PFSK-1 (cell line): ENCODE measurements around the gene WNT2B.

ENCODE experiments used
- FOXP2 ChIP-seq: optimal IDR thresholded peaks from 2 replicates; pipeline ENCODE3; 2011; ENCODE audit warnings: borderline replicate concordance, control low read depth, inconsistent platforms; ENCODE audit not compliant: insufficient read depth; ENCODE audit errors: extremely low read length, extremely low read depth
- POLR2AphosphoS5 ChIP-seq: IDR thresholded peaks from 2 replicates; pipeline ENCODE4 v1.6.1; 2012; ENCODE audit warnings: low read depth, mild to moderate bottlenecking, control low read depth, low read length, moderate library complexity
- REST ChIP-seq, 2 experiments: IDR thresholded peaks; 2 replicates each; pipeline versions ENCODE4 v1.6.1 to v1.8.0; 2011 to 2012; ENCODE audit warnings: low read depth in 2 of 2, low read length in 2 of 2, control low read depth in 1 of 2, inconsistent platforms in 1 of 2, mild to moderate bottlenecking in 1 of 2, moderate library complexity in 1 of 2; ENCODE audit not compliant: insufficient read depth in 1 of 2
- SIN3A ChIP-seq: IDR thresholded peaks from 2 replicates; pipeline ENCODE4 v1.6.1; 2012; ENCODE audit warnings: mild to moderate bottlenecking, low read length, moderate library complexity, borderline replicate concordance; ENCODE audit not compliant: insufficient read depth
- TAF1 ChIP-seq: IDR thresholded peaks from 2 replicates; pipeline ENCODE4 v1.6.1; 2012; ENCODE audit warnings: low read length, control low read depth, borderline replicate concordance; ENCODE audit not compliant: insufficient read depth

WNT2B gene

GRCh38 chr1:112517646-112518045, 8.9 kb downstream of the WNT2B start:
- TF ChIP-seq TAF1 (no peak), SIN3A (no peak), POLR2AphosphoS5 (no peak), REST (IDR thresholded peaks at IDR 0.05; ENCODE audit: insufficient read depth in 1 of 2, low read depth in 2 of 2, low read length in 2 of 2) (no peak), FOXP2 (no peak)

GRCh38 chr1:112518186-112518585, 9.4 kb downstream of the WNT2B start:
- TF ChIP-seq REST (IDR thresholded peaks at IDR 0.05; ENCODE audit: insufficient read depth in 1 of 2, low read depth in 2 of 2, low read length in 2 of 2) (no peak), SIN3A (no peak), FOXP2 (no peak), TAF1 (no peak), POLR2AphosphoS5 (no peak)

- TF ChIP-seq POLR2AphosphoS5 (no peak), FOXP2 (no peak), REST (IDR thresholded peaks at IDR 0.05; ENCODE audit: insufficient read depth in 1 of 2, low read depth in 2 of 2, low read length in 2 of 2) (no peak), SIN3A (no peak), TAF1 (no peak)
These were observed 11.4 kb downstream of the WNT2B start for GRCh38 chr1:112520166-112520565.

- TF ChIP-seq REST (IDR thresholded peaks at IDR 0.05; ENCODE audit: insufficient read depth in 1 of 2, low read depth in 2 of 2, low read length in 2 of 2) (no peak), POLR2AphosphoS5 (no peak), SIN3A (no peak), FOXP2 (no peak), TAF1 (no peak)
These were observed 13.9 kb downstream of the WNT2B start for GRCh38 chr1:112522621-112523020.

- TF ChIP-seq TAF1 (no peak), SIN3A (no peak)
These were observed 15.5 kb downstream of the WNT2B start for GRCh38 chr1:112524251-112524650.
